Activated CD4-positive, CD25-positive, alpha-beta regulatory T cell treated with anti-CD3 and anti-CD28 coated beads, Interleukin-2, amount 50 U/mL, for 24 hours (primary cell): ENCODE data around the gene TRIM67.

Experiments
- ATAC-seq, 2 donors: fragments of 150-1000 bp; cut with Tn5 transposase; one replicate each; pipeline ENCODE4 v1.10.0; 2021; ENCODE audit warnings: mild to moderate bottlenecking in 1 of 2, moderate library complexity in 1 of 2

Gene TRIM67

GRCh38 chr1:231185391-231185790, 23.5 kb downstream of the TRIM67 start:
- no peak for ATAC-seq

- ATAC-seq: no peak
Measured at GRCh38 chr1:231186356-231187115, 24.7 kb downstream of the TRIM67 start.

GRCh38 chr1:231187571-231187970, 25.7 kb downstream of the TRIM67 start:
- ATAC-seq: no peak

- ATAC-seq: no peak
Measured at GRCh38 chr1:231188072-231188471, 26.2 kb downstream of the TRIM67 start.

GRCh38 chr1:231188768-231189167, 26.9 kb downstream of the TRIM67 start:
- no peak for ATAC-seq

GRCh38 chr1:231189683-231190270, 27.9 kb downstream of the TRIM67 start:
- no peak for ATAC-seq

- no peak for ATAC-seq
Measured at GRCh38 chr1:231190456-231190855, 28.6 kb downstream of the TRIM67 start.

GRCh38 chr1:231192620-231193163, 30.8 kb downstream of the TRIM67 start:
- ATAC-seq: no peak

- no peak for ATAC-seq
Measured at GRCh38 chr1:231193710-231194340, 32.0 kb downstream of the TRIM67 start.

GRCh38 chr1:231194476-231194842, 32.6 kb downstream of the TRIM67 start:
- ATAC-seq: no peak

- no peak for ATAC-seq
Measured at GRCh38 chr1:231194843-231195516, 33.1 kb downstream of the TRIM67 start.

GRCh38 chr1:231196307-231196706, 34.4 kb downstream of the TRIM67 start:
- no peak for ATAC-seq

- no peak for ATAC-seq
Measured at GRCh38 chr1:231196728-231197127, 34.9 kb downstream of the TRIM67 start.

GRCh38 chr1:231199868-231200267, 38.0 kb downstream of the TRIM67 start:
- ATAC-seq: no peak

- ATAC-seq: no peak
Measured at GRCh38 chr1:231200388-231201031, 38.7 kb downstream of the TRIM67 start.

- ATAC-seq: no peak
Measured at GRCh38 chr1:231201375-231201978, 39.6 kb downstream of the TRIM67 start.

- ATAC-seq: no peak
Measured at GRCh38 chr1:231201979-231202633, 40.2 kb downstream of the TRIM67 start.

GRCh38 chr1:231203259-231204057, 41.6 kb downstream of the TRIM67 start:
- no peak for ATAC-seq

- ATAC-seq: no peak
Measured at GRCh38 chr1:231206856-231207255, 45.0 kb downstream of the TRIM67 start.

- no peak for ATAC-seq
Measured at GRCh38 chr1:231207437-231207836, 45.6 kb downstream of the TRIM67 start.

GRCh38 chr1:231208980-231209379, 47.1 kb downstream of the TRIM67 start:
- no peak for ATAC-seq
